CD14-positive monocyte (primary cell): ENCODE data around the gene PDE1C. TPM values are rescaled to one million over a fixed set of nuclear protein-coding genes. Genes with fewer than 3 reads are reported as not detected.

Source experiments
- DNase-seq, 3 donors: peaks; one replicate each; pipeline ENCODE4 v3.0.0-alpha.2; 2011 to 2022
- H2AFZ ChIP-seq: 2 replicates; pipeline ENCODE4 v1.6.0; 2012; ENCODE audit warnings: mild to moderate bottlenecking, low read depth, low read length, inconsistent platforms; ENCODE audit not compliant: insufficient read depth, poor library complexity, severe bottlenecking
- H3K27ac ChIP-seq, 2 donors: 1 replicate in 1 of 2; 2 replicates in 1 of 2; pipeline ENCODE4 v1.5.1; 2012 to 2013; ENCODE audit warnings: low read length in 2 of 2, control low read depth in 1 of 2, inconsistent platforms in 1 of 2, low read depth in 1 of 2, mild to moderate bottlenecking in 1 of 2
- H3K27me3 ChIP-seq, 2 donors: one replicate each; pipeline versions ENCODE4 v1.6.0 to v1.6.1; 2011 to 2013; ENCODE audit warnings: low read length in 2 of 2; ENCODE audit not compliant: control insufficient read depth in 2 of 2, insufficient read depth in 2 of 2
- H3K36me3 ChIP-seq, 2 donors: replicated peaks in 1 of 2; 1 replicate in 1 of 2; 2 replicates in 1 of 2; pipeline versions ENCODE4 v1.5.1 to v1.6.1; 2012 to 2013; ENCODE audit warnings: low read length in 2 of 2, control low read depth in 1 of 2, inconsistent platforms in 1 of 2, mild to moderate bottlenecking in 1 of 2; ENCODE audit not compliant: insufficient read depth in 2 of 2, control insufficient read depth in 1 of 2
- H3K4me1 ChIP-seq, 2 donors: 1 replicate in 1 of 2; 2 replicates in 1 of 2; pipeline versions ENCODE4 v1.5.1 to v1.6.1; 2012 to 2013; ENCODE audit warnings: low read length in 2 of 2, control low read depth in 1 of 2, inconsistent platforms in 1 of 2, mild to moderate bottlenecking in 1 of 2, moderate library complexity in 1 of 2; ENCODE audit not compliant: insufficient read depth in 2 of 2, control insufficient read depth in 1 of 2
- H3K4me2 ChIP-seq: replicated peaks from 2 replicates; pipeline ENCODE3; 2012; ENCODE audit warnings: low read length, moderate library complexity, mild to moderate bottlenecking; ENCODE audit not compliant: poor library complexity, severe bottlenecking; ENCODE audit errors: extremely low read depth
- H3K4me3 ChIP-seq, 3 experiments: fragments of 200-600 bp in 1 of 3; sonication (generic) in 1 of 3; replicated peaks in 1 of 3; 1 replicate in 2 of 3; 2 replicates in 1 of 3; pipeline ENCODE4 v1.5.1; 2011 to 2013; ENCODE audit warnings: low read length in 3 of 3, mild to moderate bottlenecking in 3 of 3, control low read depth in 2 of 3, low read depth in 2 of 3, inconsistent platforms in 1 of 3, moderate library complexity in 1 of 3
- H3K79me2 ChIP-seq: 2 replicates; pipeline ENCODE4 v1.6.0; 2012; ENCODE audit warnings: mild to moderate bottlenecking, control low read depth, inconsistent platforms, low read length, moderate library complexity; ENCODE audit not compliant: insufficient read depth
- H3K9ac ChIP-seq: 2 replicates; pipeline ENCODE4 v1.6.0; 2017; ENCODE audit warnings: low read length, mild to moderate bottlenecking; ENCODE audit not compliant: insufficient read depth, poor library complexity, severe bottlenecking
- H3K9me3 ChIP-seq, 2 donors: replicated peaks in 1 of 2; 1 replicate in 1 of 2; 2 replicates in 1 of 2; pipeline versions ENCODE4 v1.5.1 to v1.6.1; 2012 to 2013; ENCODE audit warnings: low read length in 2 of 2, control low read depth in 1 of 2; ENCODE audit not compliant: control insufficient read depth in 1 of 2, insufficient read depth in 1 of 2
- H4K20me1 ChIP-seq: 2 replicates; pipeline ENCODE4 v1.6.0; 2012; ENCODE audit warnings: mild to moderate bottlenecking, low read length, control low read depth, moderate library complexity; ENCODE audit not compliant: insufficient read depth
- H3K27ac Mint-ChIP-seq, 7 donors: one replicate each; pipeline ENCODE4 v1.8.0; 2020; ENCODE audit warnings: mild to moderate bottlenecking in 7 of 7, mixed read lengths in 7 of 7, moderate library complexity in 6 of 7, inconsistent platforms in 2 of 7
- H3K27me3 Mint-ChIP-seq, 3 donors: one replicate each; pipeline ENCODE4 v1.8.0; 2021 to 2022; ENCODE audit warnings: low read depth in 3 of 3, mild to moderate bottlenecking in 3 of 3, mixed read lengths in 3 of 3, moderate library complexity in 3 of 3, inconsistent platforms in 1 of 3
- H3K36me3 Mint-ChIP-seq, 2 donors: one replicate each; pipeline ENCODE4 v1.8.0; 2020; ENCODE audit warnings: mixed read lengths in 2 of 2, inconsistent platforms in 1 of 2, mild to moderate bottlenecking in 1 of 2
- H3K4me1 Mint-ChIP-seq: one replicate; pipeline ENCODE4 v1.8.0; 2020; ENCODE audit warnings: mild to moderate bottlenecking, mixed read lengths
- H3K4me3 Mint-ChIP-seq, 2 donors: one replicate each; pipeline ENCODE4 v1.8.0; 2020; ENCODE audit warnings: mild to moderate bottlenecking in 2 of 2, mixed read lengths in 2 of 2, moderate library complexity in 1 of 2
- H3K9me3 Mint-ChIP-seq, 7 donors: one replicate each; pipeline ENCODE4 v1.8.0; 2020 to 2022; ENCODE audit warnings: mixed read lengths in 7 of 7, mild to moderate bottlenecking in 6 of 7, moderate library complexity in 6 of 7, inconsistent platforms in 2 of 7
- WGBS: methylation state at CpG from one replicate; pipeline ENCODE4 v1.1.5; 2013; ENCODE audit warnings: missing lambda C conversion rate; ENCODE audit not compliant: insufficient coverage; 5-methylcytosine and 5-hydroxymethylcytosine counted together
- intact Hi-C, 2 donors: fragments of 100-400 bp; cut with micrococcal nuclease; formaldehyde crosslinking; loops; one replicate each; pipeline versions ENCODE4 v1.15.0 to v1.15.1; 2023
- polyA plus RNA-seq, 3 donors: library from polyadenylated mRNA; depleted of rRNA in 1 of 3; unstranded in 2 of 3; stranded (reverse) in 1 of 3; fragments of 300-500 nt in 2 of 3; fragments of >200 nt in 1 of 3; fragmentation: Illumina TruSeq in 2 of 3; gene quantifications; 1 replicate in 2 of 3; 2 replicates in 1 of 3; pipeline ENCODE4 v1.2.3, GENCODE V29; 2012 to 2021
- TF ChIP-seq, protein P1 (sequence below): fragments of 200-600 bp; IDR thresholded peaks from one replicate; pipeline ENCODE4 v1.8.0; 2022; ENCODE audit warnings: antibody characterized with exemption, mild to moderate bottlenecking

The PDE1C gene
- polyA plus RNA-seq, 3 donors: not detected

DNA sequence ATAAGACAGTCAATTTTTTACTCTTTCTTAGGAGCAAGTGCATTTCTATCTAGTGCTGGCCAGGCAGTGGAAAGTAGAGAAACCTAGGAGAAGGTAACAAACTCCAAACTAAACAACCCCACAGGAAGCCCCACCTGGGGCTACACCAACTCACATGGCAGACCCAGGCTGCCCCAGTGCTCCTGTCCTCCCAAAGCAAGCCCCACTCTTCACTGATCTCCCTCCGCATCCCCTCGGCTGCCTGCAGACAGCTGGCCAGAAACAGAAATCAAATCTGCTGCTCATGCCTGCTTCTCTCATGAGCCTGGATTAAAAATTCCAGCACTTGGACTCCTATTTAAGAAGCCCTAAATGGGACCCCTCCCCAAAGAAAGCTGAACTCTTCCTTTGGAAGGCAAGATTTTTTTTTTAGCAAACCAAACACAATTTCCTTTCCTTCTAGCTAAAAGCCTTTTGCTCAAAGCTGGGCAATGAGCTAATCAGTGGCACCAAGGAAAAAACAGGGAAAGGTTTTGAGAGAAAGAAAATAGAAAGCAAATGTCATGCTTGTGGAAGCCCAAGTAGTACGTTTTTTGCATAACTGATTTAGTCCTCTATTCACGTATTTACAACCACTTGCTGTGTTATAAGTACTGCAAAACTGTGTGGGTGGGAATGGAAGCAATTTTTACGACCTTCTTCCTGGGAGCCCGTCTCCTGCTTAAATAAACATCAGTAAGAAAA lies 10.8 kb downstream of the PDE1C start:
- no peaks in the 10 kb centered on the region for H3K4me1 ChIP-seq
- no peak overlapping the region for H3K4me2 ChIP-seq
- H3K36me3 ChIP-seq: no peaks in the 10 kb centered on the region
- H3K9ac ChIP-seq: no peak overlapping the region
- H2AFZ ChIP-seq: no peak overlapping the region
- no peaks in the 10 kb centered on the region for H3K79me2 ChIP-seq
- H3K27me3 ChIP-seq: no peaks in the 10 kb centered on the region
- no peak for DNase-seq
- no peaks in the 10 kb centered on the region for H3K9me3 ChIP-seq
- Mint-ChIP-seq H3K36me3 (no peaks in the 10 kb centered on the region), H3K9me3 (peaks cover 0 to 3% (median 0%) of the 10 kb centered on the region in 7 donors), H3K4me3 (no peak overlapping the region), H3K27ac (no peak overlapping the region), H3K27me3 (peaks cover 2 to 3% (median 2%) of the 10 kb centered on the region in 3 donors), H3K4me1 (no peaks in the 10 kb centered on the region)
- no peaks in the 10 kb centered on the region for H4K20me1 ChIP-seq
- 87% methylated on average over 2 of the region's 6 CpGs for WGBS
- H3K27ac ChIP-seq: no peak overlapping the region
- intact Hi-C loops: loop anchor here (5.0 to 10.0 kb wide), 2 partner anchors 312 to 315 kb away; no protein-coding TSS in a partner anchor
- TF ChIP-seq, protein P1, sequence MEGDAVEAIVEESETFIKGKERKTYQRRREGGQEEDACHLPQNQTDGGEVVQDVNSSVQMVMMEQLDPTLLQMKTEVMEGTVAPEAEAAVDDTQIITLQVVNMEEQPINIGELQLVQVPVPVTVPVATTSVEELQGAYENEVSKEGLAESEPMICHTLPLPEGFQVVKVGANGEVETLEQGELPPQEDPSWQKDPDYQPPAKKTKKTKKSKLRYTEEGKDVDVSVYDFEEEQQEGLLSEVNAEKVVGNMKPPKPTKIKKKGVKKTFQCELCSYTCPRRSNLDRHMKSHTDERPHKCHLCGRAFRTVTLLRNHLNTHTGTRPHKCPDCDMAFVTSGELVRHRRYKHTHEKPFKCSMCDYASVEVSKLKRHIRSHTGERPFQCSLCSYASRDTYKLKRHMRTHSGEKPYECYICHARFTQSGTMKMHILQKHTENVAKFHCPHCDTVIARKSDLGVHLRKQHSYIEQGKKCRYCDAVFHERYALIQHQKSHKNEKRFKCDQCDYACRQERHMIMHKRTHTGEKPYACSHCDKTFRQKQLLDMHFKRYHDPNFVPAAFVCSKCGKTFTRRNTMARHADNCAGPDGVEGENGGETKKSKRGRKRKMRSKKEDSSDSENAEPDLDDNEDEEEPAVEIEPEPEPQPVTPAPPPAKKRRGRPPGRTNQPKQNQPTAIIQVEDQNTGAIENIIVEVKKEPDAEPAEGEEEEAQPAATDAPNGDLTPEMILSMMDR: no peak
- H3K4me3 ChIP-seq: no peak overlapping the region

- H3K4me2 ChIP-seq: no peak overlapping the region
These were observed 12.2 kb downstream of the PDE1C start for GRCh38 chr7:32058002-32058401.

More at GRCh38 chr7:32058002-32058401, 12.2 kb downstream of the PDE1C start:
- Histone ChIP-seq H3K27ac (no peak overlapping the region), H2AFZ (no peak overlapping the region), H3K4me1 (no peaks in the 10 kb centered on the region), H3K9me3 (no peaks in the 10 kb centered on the region), H3K4me3 (no peak overlapping the region), H3K79me2 (no peaks in the 10 kb centered on the region), H3K27me3 (no peaks in the 10 kb centered on the region), H3K9ac (no peak overlapping the region), H3K36me3 (no peaks in the 10 kb centered on the region), H4K20me1 (no peaks in the 10 kb centered on the region)
- H3K27ac Mint-ChIP-seq: no peak overlapping the region
- H3K27me3 Mint-ChIP-seq: peaks cover 2 to 3% (median 2%) of the 10 kb centered on the region in 3 donors
- no peak overlapping the region for H3K4me3 Mint-ChIP-seq
- intact Hi-C loops: no loop called here
- WGBS: 100% methylated on average over 4 of the region's 5 CpGs
- no peaks in the 10 kb centered on the region for H3K4me1 Mint-ChIP-seq
- H3K9me3 Mint-ChIP-seq: peaks cover 0 to 3% (median 0%) of the 10 kb centered on the region in 7 donors
- TF ChIP-seq, protein P1: no peak
- H3K36me3 Mint-ChIP-seq: no peaks in the 10 kb centered on the region
- no peak for DNase-seq
